HG03280 (cell line): ENCODE measurements around the gene RGMB.
"Not testable (repeated sequence)": the region's sequence is repeated elsewhere in the genome, so short reads cannot be mapped to it uniquely, and the experiment has no call there.

ENCODE experiments used
- ATAC-seq: cut with Tn5 transposase; IDR thresholded peaks from one replicate; pipeline ENCODE4 v1.9.1; 2021; ENCODE audit warnings: mild to moderate bottlenecking, moderate library complexity; ENCODE audit not compliant: unreplicated experiment

The RGMB gene, protein sequence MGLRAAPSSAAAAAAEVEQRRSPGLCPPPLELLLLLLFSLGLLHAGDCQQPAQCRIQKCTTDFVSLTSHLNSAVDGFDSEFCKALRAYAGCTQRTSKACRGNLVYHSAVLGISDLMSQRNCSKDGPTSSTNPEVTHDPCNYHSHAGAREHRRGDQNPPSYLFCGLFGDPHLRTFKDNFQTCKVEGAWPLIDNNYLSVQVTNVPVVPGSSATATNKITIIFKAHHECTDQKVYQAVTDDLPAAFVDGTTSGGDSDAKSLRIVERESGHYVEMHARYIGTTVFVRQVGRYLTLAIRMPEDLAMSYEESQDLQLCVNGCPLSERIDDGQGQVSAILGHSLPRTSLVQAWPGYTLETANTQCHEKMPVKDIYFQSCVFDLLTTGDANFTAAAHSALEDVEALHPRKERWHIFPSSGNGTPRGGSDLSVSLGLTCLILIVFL

GRCh38 chr5:98773464-98774191 lies at the start of gene RGMB:
Gene RGMB, plus strand, starts transcription at chr5:98773663. Its CDS starts 408 bp downstream, at chr5:98774071.
- peak; percentile 91 for ATAC-seq

DNA sequence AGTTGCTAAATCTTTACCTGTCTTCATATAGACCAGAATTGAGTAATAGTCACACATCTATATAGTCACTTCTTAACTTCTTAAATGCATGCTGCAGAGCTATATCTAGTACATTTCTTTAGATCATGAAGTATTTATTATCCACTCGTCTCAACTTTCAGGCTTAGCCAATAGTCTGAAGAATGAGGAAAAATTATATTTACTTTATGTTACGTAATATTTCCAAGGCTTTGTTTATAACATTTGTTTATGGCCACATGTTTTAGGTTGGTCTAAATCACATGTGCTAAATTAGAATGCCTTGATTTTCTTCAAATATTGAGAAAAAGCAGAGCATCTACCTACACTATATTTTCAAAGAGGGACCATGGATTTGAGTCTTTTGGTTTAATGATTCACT lies 47.2 kb upstream of the RGMB start:
- no peak for ATAC-seq

- no peak for ATAC-seq
Observed at GRCh38 chr5:98727686-98728085, 45.8 kb upstream of the RGMB start.

- no peak for ATAC-seq
Observed at GRCh38 chr5:98734646-98735045, 38.8 kb upstream of the RGMB start.

- no peak for ATAC-seq
Observed at GRCh38 chr5:98735806-98736507, 37.5 kb upstream of the RGMB start.

DNA sequence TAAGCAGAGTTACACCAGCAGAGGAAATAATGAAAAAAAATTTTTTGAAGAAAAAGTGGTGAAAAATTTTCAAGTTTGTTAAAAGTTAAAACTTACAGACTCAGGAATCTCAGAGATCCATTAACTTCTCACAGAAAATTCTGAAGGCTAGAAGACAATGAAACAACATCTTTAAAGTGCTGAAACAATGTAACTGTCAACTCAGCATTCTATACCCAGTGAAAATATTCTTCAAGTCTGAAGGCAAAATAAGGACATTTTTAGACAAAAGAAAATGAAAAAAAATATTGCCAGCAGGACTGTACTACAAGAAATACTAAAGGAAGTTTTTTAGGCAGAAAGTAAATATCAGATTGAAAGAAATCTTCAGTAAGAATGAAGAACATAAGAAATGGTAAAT lies 36.7 kb upstream of the RGMB start:
- no peak for ATAC-seq

GRCh38 chr5:98737441-98737840 lies 36.0 kb upstream of the RGMB start:
- not testable (repeated sequence) for ATAC-seq

DNA sequence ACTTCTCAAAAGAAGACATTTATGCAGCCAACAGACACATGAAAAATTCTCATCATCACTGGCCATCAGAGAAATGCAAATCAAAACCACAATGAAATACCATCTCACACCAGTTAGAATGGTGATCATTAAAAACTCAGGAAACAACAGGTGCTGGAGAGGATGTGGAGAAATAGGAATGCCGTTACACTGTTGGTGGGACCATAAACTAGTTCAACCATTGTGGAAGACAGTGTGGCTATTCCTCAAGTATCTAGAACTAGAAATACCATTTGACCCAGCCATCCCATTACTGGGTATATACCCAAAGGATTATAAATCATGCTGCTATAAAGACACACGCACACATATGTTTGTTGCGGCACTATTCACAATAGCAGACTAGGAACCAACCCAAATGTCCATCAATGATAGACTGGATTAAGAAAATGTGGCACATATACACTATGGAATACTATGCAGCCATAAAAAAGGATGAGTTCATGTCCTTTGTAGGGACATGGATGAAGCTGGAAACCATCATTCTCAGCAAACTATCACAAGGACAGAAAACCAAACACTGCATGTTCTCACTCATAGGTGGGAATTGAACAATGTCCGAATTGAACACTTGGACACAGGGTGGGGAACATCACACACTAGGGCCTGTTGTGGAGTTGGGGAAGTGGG lies 34.8 kb upstream of the RGMB start:
- ATAC-seq, result not testable (repeated sequence)

DNA sequence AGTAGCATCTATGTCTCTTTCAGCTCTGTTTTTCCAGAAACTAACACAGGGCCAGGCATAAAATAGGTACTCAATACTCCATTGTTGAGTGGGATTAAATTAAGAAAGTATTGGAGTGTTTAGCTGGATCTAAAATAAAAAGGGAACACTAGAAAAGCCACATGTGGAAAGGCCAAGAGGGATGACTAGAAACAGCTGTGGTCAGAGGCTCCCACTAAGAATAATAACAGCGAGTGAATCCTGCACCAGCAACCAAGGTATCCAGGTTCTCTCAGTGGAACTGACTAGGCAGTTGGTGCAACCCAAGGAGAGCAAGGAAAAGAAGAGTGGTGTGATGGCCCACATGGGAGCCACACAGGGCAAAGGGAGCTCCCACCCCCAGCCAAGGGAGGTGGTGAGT lies 31.5 kb upstream of the RGMB start:
- ATAC-seq, result no peak

DNA sequence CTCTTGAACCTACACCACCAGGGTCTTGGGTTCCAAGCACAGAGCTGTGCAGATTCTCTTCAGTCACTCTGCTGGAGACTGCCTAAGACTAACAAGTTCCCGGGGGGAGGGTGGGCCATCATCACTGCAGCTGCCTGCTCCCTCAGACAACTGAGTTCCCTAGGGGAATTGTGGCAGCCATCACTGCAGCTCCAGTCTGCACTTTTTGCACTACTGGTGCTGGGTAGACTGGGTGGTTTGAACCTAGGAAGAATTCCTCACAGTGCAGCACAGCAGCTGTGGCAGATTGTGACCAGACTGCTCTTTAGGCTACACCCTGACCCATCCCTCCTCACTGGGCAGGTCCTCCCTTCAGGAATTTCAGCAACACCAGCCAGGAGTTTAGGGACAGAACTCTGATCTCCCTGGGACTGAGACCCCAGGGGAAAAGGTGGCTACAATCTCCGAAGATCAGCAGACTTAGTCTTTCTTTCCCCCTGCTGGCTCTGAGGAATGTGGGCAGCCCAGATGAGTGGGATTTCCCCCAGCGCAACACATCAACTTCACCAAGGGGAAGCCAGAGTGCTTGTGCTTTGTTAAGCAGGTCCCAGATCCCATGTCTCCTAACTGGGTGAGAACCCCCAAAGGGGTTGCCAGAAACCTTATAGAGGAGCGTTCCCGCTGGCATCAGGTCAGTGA lies 30.9 kb upstream of the RGMB start:
- ATAC-seq, result no peak

- ATAC-seq, result not testable (repeated sequence)
Observed at GRCh38 chr5:98748259-98748658, 25.2 kb upstream of the RGMB start.

GRCh38 chr5:98749046-98749445 lies 24.4 kb upstream of the RGMB start:
- no peak for ATAC-seq

GRCh38 chr5:98750693-98751092 lies 22.8 kb upstream of the RGMB start:
- ATAC-seq, result peak; percentile 91

- not testable (repeated sequence) for ATAC-seq
Observed at GRCh38 chr5:98752331-98752730, 21.1 kb upstream of the RGMB start.

GRCh38 chr5:98752801-98753200 lies 20.7 kb upstream of the RGMB start:
- ATAC-seq, result not testable (repeated sequence)

- ATAC-seq, result no peak
Observed at GRCh38 chr5:98753507-98753906, 20.0 kb upstream of the RGMB start.

DNA sequence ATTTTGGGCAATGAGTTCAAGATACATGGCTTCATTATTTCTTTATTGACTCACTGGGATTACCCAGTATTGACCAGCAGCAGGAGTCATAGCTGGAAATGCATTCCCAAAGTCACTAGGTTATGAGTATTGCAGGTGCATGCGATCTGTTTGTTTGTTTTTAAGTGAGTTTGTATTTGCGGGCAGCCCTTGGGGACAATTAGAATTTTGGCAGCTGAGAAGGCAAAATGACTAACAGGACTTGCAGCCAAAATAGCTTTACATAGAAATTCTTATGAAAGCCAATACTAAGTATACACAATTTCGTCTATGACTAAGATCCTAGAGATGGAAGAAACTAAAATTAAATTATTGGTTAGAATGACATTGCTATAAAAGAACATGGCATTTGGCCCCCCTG lies 18.1 kb upstream of the RGMB start:
- ATAC-seq, result no peak

GRCh38 chr5:98757978-98758377 lies 15.5 kb upstream of the RGMB start:
- no peak for ATAC-seq

- ATAC-seq, result no peak
Observed at GRCh38 chr5:98763001-98763630, 10.3 kb upstream of the RGMB start.

- ATAC-seq, result no peak
Observed at GRCh38 chr5:98765815-98766214, 7.6 kb upstream of the RGMB start.
